ENCODE results near the gene GNPDA1. TPM values are rescaled to one million over a fixed set of nuclear protein-coding genes. Genes with fewer than 3 reads are reported as not detected.

The GNPDA1 gene
- total and polyA plus RNA-seq, 2 of the 8 experiments (the other 6 are each of a cell fraction or from before 2014, with no cell fraction given), result 33.0 to 94.3 TPM

DNA sequence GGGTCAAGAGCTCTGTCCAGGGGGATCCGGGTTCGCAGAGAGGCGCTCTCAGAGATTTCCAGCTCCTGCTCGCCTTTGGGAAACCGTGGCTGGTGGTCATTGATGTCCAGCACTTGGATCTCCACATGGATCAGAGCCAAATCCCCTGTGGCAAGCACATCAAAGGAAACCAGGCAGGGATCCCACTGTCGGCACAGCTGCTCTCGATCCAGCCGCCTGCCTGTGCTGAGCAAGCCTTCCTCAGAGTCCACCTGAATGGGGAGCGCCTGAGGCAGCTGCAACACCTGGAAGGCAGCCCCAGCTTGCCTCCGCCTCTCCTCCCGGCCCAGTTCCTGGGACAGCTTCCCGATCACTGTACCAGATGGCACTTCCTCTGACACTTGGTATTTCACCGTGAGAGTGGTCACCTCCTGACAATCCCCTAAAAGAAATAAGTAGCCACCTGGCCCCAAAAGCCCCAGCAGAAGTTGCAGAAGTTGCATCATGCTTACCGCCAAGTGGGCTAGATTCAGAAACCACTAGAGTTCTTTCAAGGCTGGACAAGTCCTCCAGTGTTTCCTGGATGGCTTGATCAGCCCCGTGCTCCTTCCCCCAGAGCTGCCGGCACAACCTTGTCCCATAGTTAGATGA, 55.3 kb downstream of the GNPDA1 start:
- Histone ChIP-seq H2BK12ac (ENCODE audit: low read depth, low read length) (no peak overlapping the region), H3K79me2 (ENCODE audit: control insufficient read depth in 1 of 2, insufficient read depth in 2 of 2, low read length in 2 of 2) (no peaks in the 10 kb centered on the region)
- 89% methylated on average over 16 of the region's 16 CpGs; no CpG with 5 or more reads in 1 of the 2 experiments for WGBS, 2 experiments (ENCODE audit: extremely low coverage in 1 of 2, insufficient coverage in 1 of 2, insufficient read length in 1 of 2, insufficient replicate concordance in 2 of 2, low coverage in 1 of 2, low lambda C conversion rate in 2 of 2, missing lambda C conversion rate in 1 of 2)
- TF ChIP-seq MAX (IDR thresholded peaks at IDR 0.05) (no peak), TAF7 (optimal IDR thresholded peaks at IDR 0.05; ENCODE audit: borderline replicate concordance, low read depth, low read length) (no peak), E2F6 (IDR thresholded peaks at IDR 0.05) (no peak), HDAC6 (IDR thresholded peaks at IDR 0.05; ENCODE audit: low read depth, low read length) (no peak), ATF2 (IDR thresholded peaks at IDR 0.05; ENCODE audit: low read length) (no peak), SP1 (IDR thresholded peaks at IDR 0.05; ENCODE audit: low read depth, low read length) (no peak), RFX5 (IDR thresholded peaks at IDR 0.05; ENCODE audit: borderline replicate concordance, low read depth, low read length) (no peak), SUZ12 (IDR thresholded peaks at IDR 0.05; ENCODE audit: low read length) (no peak), SP2 (IDR thresholded peaks at IDR 0.05; ENCODE audit: low read length) (no peak), EZH2 (IDR thresholded peaks at IDR 0.05; ENCODE audit: low read depth, low read length, severe bottlenecking) (no peak)

More for the DNA sequence above, 55.3 kb downstream of the GNPDA1 start:
- Histone ChIP-seq H4K91ac (replicated peaks; ENCODE audit: insufficient read length, low read length) (no peak overlapping the region), H3K36me3 (ENCODE audit: control insufficient read depth in 2 of 4, insufficient read depth in 4 of 4, low read length in 3 of 4) (no peaks in the 10 kb centered on the region), H3K79me1 (ENCODE audit: low read depth, low read length) (no peaks in the 10 kb centered on the region), H3K9me3 (ENCODE audit: insufficient read depth in 2 of 2, low read depth in 1 of 2, low read length in 1 of 2) (no peaks in the 10 kb centered on the region), H3K27me3 (replicated peaks in 1 of 4; ENCODE audit: control insufficient read depth in 3 of 4, extremely low read depth in 1 of 4, insufficient read depth in 3 of 4, low read length in 3 of 4) (no peaks in the 10 kb centered on the region; a peak in 1 of 7 replicates), H4K5ac (ENCODE audit: insufficient read length, low read depth, low read length) (no peak overlapping the region), H2AK5ac (ENCODE audit: low read depth, low read length) (no peak overlapping the region; the same call in 1 of the 2 replicates), H2BK20ac (ENCODE audit: low read length) (no peak overlapping the region), H3K23ac (ENCODE audit: insufficient read length) (no peak overlapping the region), H3K4me2 (ENCODE audit: insufficient read depth in 1 of 2, low read depth in 2 of 2, low read length in 2 of 2) (no peak overlapping the region), H3K9ac (replicated peaks in 1 of 4; ENCODE audit: extremely low read depth in 1 of 4, low read depth in 3 of 4, low read length in 3 of 4) (no peak overlapping the region), H4K8ac (ENCODE audit: extremely low read depth, insufficient read depth, low read length) (no peak overlapping the region), H3K18ac (ENCODE audit: extremely low read depth, low read length) (no peak overlapping the region), H4K20me1 (replicated peaks in 1 of 2; ENCODE audit: control insufficient read depth in 1 of 2, insufficient read depth in 2 of 2, low read length in 2 of 2) (no peaks in the 10 kb centered on the region), H2BK15ac (ENCODE audit: low read length) (no peak overlapping the region; the same call in 1 of the 2 replicates), H3K4me1 (replicated peaks in 1 of 4; ENCODE audit: control insufficient read depth in 3 of 4, insufficient read depth in 4 of 4, low read length in 3 of 4) (peaks cover 2 to 9% (median 9%) of the 10 kb centered on the region in 4 experiments; a peak in 6 of 7 replicates), H3K23me2 (ENCODE audit: low read depth, low read length) (no peaks in the 10 kb centered on the region), H3K56ac (replicated peaks; ENCODE audit: insufficient read length, low read depth, low read length) (no peak overlapping the region), H3K4me3 (ENCODE audit: extremely low read depth in 1 of 4, insufficient read depth in 2 of 4, low read depth in 3 of 4, low read length in 4 of 4) (no peak overlapping the region), H3K27ac (ENCODE audit: low read depth, low read length) (no peak overlapping the region), H2BK5ac (ENCODE audit: low read depth, low read length) (no peak overlapping the region), H3K14ac (ENCODE audit: insufficient read length) (no peak overlapping the region), H3K4ac (replicated peaks; ENCODE audit: insufficient read length, low read depth, low read length) (no peak overlapping the region), H2AFZ (ENCODE audit: low read length) (no peak overlapping the region), H2BK120ac (replicated peaks; ENCODE audit: low read depth, low read length) (no peak overlapping the region)
- no peak for FAIRE-seq
- no peak for DNase-seq (ENCODE audit: low read depth in 1 of 2, low spot score in 2 of 2)
- ChIA-PET POLR2A (ENCODE audit: partially characterized antibody) (interaction anchor here (0.6 to 9.2 kb wide), 5 partner anchors 14 to 80 kb away, joined by 3 to 121 read pairs (median 4); partner anchors contain the start of gene DELE1), CTCF (ENCODE audit: partially characterized antibody) (interaction anchor here (0.7 to 13.3 kb wide), 18 partner anchors 12 to 288 kb away, joined by 3 to 324 read pairs (median 4); partner anchors contain the start of genes PCDH1 and RNF14)

Measured in H1 (cell line).